ENCODE measurements around the gene AFAP1L2.

AFAP1L2 gene

GRCh38 chr10:114347241-114347640 lies 57.1 kb downstream of the AFAP1L2 start:
- Histone ChIP-seq H2AFZ (ENCODE audit: low read depth, low read length) (no peak overlapping the region), H3K36me3 (ENCODE audit: insufficient read depth, low read length) (no peaks in the 10 kb centered on the region), H3K27me3 (ENCODE audit: insufficient read depth, low read length, poor library complexity) (peaks cover 2% of the 10 kb centered on the region), H3K27ac (ENCODE audit: low read length) (no peak overlapping the region), H3K4me3 (ENCODE audit: low read depth in 1 of 2, low read length in 2 of 2) (no peak overlapping the region), H4K20me1 (ENCODE audit: insufficient read depth, low read length) (no peaks in the 10 kb centered on the region), H3K4me2 (ENCODE audit: insufficient read depth, low read length) (no peak overlapping the region), H3K4me1 (ENCODE audit: insufficient read depth, low read length) (no peaks in the 10 kb centered on the region), H3K9ac (ENCODE audit: low read depth, low read length) (no peak overlapping the region), H3K79me2 (ENCODE audit: insufficient read depth, low read length) (no peaks in the 10 kb centered on the region), H3K9me3 (ENCODE audit: insufficient read depth, low read length, severe bottlenecking) (no peaks in the 10 kb centered on the region)
- TF ChIP-seq EZH2 (IDR thresholded peaks at IDR 0.05; ENCODE audit: borderline replicate concordance, low read depth, low read length, severe bottlenecking), result no peak
- no peak for TF ChIP-seq CTCF (IDR thresholded peaks at IDR 0.05; ENCODE audit: borderline replicate concordance, extremely low read depth, low read length, poor library complexity, severe bottlenecking)
- no peak for ATAC-seq (ENCODE audit: insufficient read depth, low read depth)
- no peak for DNase-seq

- DNase-seq, result no peak
- no peak overlapping the region for H3K27ac ChIP-seq (ENCODE audit: low read length)
Measured at GRCh38 chr10:114346176-114347031, 57.9 kb downstream of the AFAP1L2 start.

DNA sequence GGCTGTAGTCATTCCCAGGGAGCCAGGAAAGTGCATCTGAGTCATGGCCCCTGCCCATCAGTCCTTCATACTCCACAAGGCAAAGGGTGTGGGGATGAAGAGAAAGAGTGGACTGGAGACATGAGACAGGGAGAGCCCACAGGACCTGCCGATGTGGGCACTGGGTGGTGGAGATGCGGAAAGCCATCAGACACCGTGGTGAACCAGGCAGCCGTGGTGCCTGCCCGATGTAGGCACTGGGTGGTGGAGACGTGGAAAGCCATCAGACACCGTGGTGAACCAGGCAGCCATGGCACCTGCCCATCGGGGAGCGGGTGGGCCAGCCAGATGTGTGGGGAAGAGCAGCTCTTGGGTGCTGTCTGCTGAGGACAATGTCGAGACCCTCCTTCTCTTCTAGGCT lies 58.6 kb downstream of the AFAP1L2 start:
- no peak overlapping the region for H3K4me2 ChIP-seq (ENCODE audit: insufficient read depth, low read length)
- no peak overlapping the region for H3K9ac ChIP-seq (ENCODE audit: low read depth, low read length)
- H3K27ac ChIP-seq (ENCODE audit: low read length), result no peak overlapping the region
- no peaks in the 10 kb centered on the region for H3K36me3 ChIP-seq (ENCODE audit: insufficient read depth, low read length)
- no peaks in the 10 kb centered on the region for H4K20me1 ChIP-seq (ENCODE audit: insufficient read depth, low read length)
- DNase-seq (no peak), ATAC-seq (ENCODE audit: insufficient read depth, low read depth) (no peak)
- H3K79me2 ChIP-seq (ENCODE audit: insufficient read depth, low read length), result no peaks in the 10 kb centered on the region
- H3K9me3 ChIP-seq (ENCODE audit: insufficient read depth, low read length, severe bottlenecking), result no peaks in the 10 kb centered on the region
- H3K27me3 ChIP-seq (ENCODE audit: insufficient read depth, low read length, poor library complexity), result peaks cover 2% of the 10 kb centered on the region
- no peak overlapping the region for H2AFZ ChIP-seq (ENCODE audit: low read depth, low read length)
- TF ChIP-seq EZH2 (IDR thresholded peaks at IDR 0.05; ENCODE audit: borderline replicate concordance, low read depth, low read length, severe bottlenecking) (no peak), CTCF (IDR thresholded peaks at IDR 0.05; ENCODE audit: borderline replicate concordance, extremely low read depth, low read length, poor library complexity, severe bottlenecking) (no peak)
- H3K4me3 ChIP-seq (ENCODE audit: low read depth in 1 of 2, low read length in 2 of 2), result no peak overlapping the region
- H3K4me1 ChIP-seq (ENCODE audit: insufficient read depth, low read length), result no peaks in the 10 kb centered on the region

More at GRCh38 chr10:114346176-114347031, 57.9 kb downstream of the AFAP1L2 start:
- no peak for TF ChIP-seq CTCF (IDR thresholded peaks at IDR 0.05; ENCODE audit: borderline replicate concordance, extremely low read depth, low read length, poor library complexity, severe bottlenecking)
- TF ChIP-seq EZH2 (IDR thresholded peaks at IDR 0.05; ENCODE audit: borderline replicate concordance, low read depth, low read length, severe bottlenecking), result no peak
- H3K36me3 ChIP-seq (ENCODE audit: insufficient read depth, low read length), result no peaks in the 10 kb centered on the region
- no peaks in the 10 kb centered on the region for H4K20me1 ChIP-seq (ENCODE audit: insufficient read depth, low read length)
- H3K27me3 ChIP-seq (ENCODE audit: insufficient read depth, low read length, poor library complexity), result peaks cover 2% of the 10 kb centered on the region
- H2AFZ ChIP-seq (ENCODE audit: low read depth, low read length), result no peak overlapping the region
- H3K79me2 ChIP-seq (ENCODE audit: insufficient read depth, low read length), result no peaks in the 10 kb centered on the region
- no peak for ATAC-seq (ENCODE audit: insufficient read depth, low read depth)
- no peaks in the 10 kb centered on the region for H3K9me3 ChIP-seq (ENCODE audit: insufficient read depth, low read length, severe bottlenecking)
- H3K9ac ChIP-seq (ENCODE audit: low read depth, low read length), result no peak overlapping the region
- H3K4me3 ChIP-seq (ENCODE audit: low read depth in 1 of 2, low read length in 2 of 2), result no peak overlapping the region
- no peaks in the 10 kb centered on the region for H3K4me1 ChIP-seq (ENCODE audit: insufficient read depth, low read length)
- H3K4me2 ChIP-seq (ENCODE audit: insufficient read depth, low read length), result no peak overlapping the region

Measured in DND-41 (cell line).